ENCODE results near the gene TNFRSF9.
"Not testable (repeated sequence)": the region's sequence is repeated elsewhere in the genome, so short reads cannot be mapped to it uniquely, and the experiment has no call there.

Gene TNFRSF9

GRCh38 chr1:7960867-7961215 lies 20.2 kb upstream of the TNFRSF9 start:
- no peak for TF ChIP-seq CTCF (IDR thresholded peaks at IDR 0.05; ENCODE audit: low read depth, low read length, missing control alignments)
- no peak for DNase-seq (ENCODE audit: low read depth)
- peak overlapping the region; percentile 69 for H3K4me3 ChIP-seq (ENCODE audit: low read depth, low read length)

- TF ChIP-seq CTCF (IDR thresholded peaks at IDR 0.05; ENCODE audit: low read depth, low read length, missing control alignments), result no peak
- H3K4me3 ChIP-seq (ENCODE audit: low read depth, low read length), result no peak overlapping the region; the same call in 1 of the 2 replicates
- no peak for DNase-seq (ENCODE audit: low read depth)
Measured at GRCh38 chr1:7960165-7960564, 19.5 kb upstream of the TNFRSF9 start.

GRCh38 chr1:7956218-7957032 lies 15.8 kb upstream of the TNFRSF9 start:
- no peak for TF ChIP-seq CTCF (IDR thresholded peaks at IDR 0.05; ENCODE audit: low read depth, low read length, missing control alignments)
- H3K4me3 ChIP-seq (ENCODE audit: low read depth, low read length), result no peak overlapping the region

GRCh38 chr1:7954683-7955082 lies 14.0 kb upstream of the TNFRSF9 start:
- DNase-seq (ENCODE audit: low read depth), result no peak
- TF ChIP-seq CTCF (IDR thresholded peaks at IDR 0.05; ENCODE audit: low read depth, low read length, missing control alignments), result no peak
- H3K4me3 ChIP-seq (ENCODE audit: low read depth, low read length), result peak overlapping the region; percentile 56

More at GRCh38 chr1:7956218-7957032, 15.8 kb upstream of the TNFRSF9 start:
- DNase-seq (ENCODE audit: low read depth), result no peak

- DNase-seq (ENCODE audit: low read depth), result peak; percentile 77
- no peak for TF ChIP-seq CTCF (IDR thresholded peaks at IDR 0.05; ENCODE audit: low read depth, low read length, missing control alignments)
- H3K4me3 ChIP-seq (ENCODE audit: low read depth, low read length), result peak overlapping the region; percentile 56
Measured at GRCh38 chr1:7953850-7954609, 13.4 kb upstream of the TNFRSF9 start.

GRCh38 chr1:7952791-7953190 lies 12.2 kb upstream of the TNFRSF9 start:
- DNase-seq (ENCODE audit: low read depth); H3K4me3 ChIP-seq (ENCODE audit: low read depth, low read length): not testable (repeated sequence)

GRCh38 chr1:7948960-7949359 lies 8.3 kb upstream of the TNFRSF9 start:
- DNase-seq (ENCODE audit: low read depth), result no peak
- TF ChIP-seq CTCF (IDR thresholded peaks at IDR 0.05; ENCODE audit: low read depth, low read length, missing control alignments), result no peak
- H3K4me3 ChIP-seq (ENCODE audit: low read depth, low read length), result no peak overlapping the region
